Loucy (cell line): ENCODE data around the gene DNAJA3.

Source experiments
- CTCF ChIP-seq: fragments of 200-600 bp; sonication (generic); conservative IDR thresholded peaks from 2 replicates; pipeline ENCODE4 v1.5.1; 2014; ENCODE audit warnings: mild to moderate bottlenecking, antibody characterized with exemption, low read length
- EZH2phosphoT487 ChIP-seq: fragments of 200-600 bp; IDR thresholded peaks from 2 replicates; pipeline ENCODE4 v1.6.1; 2018; ENCODE audit warnings: antibody characterized with exemption, mild to moderate bottlenecking, moderate library complexity, borderline replicate concordance

GRCh38 chr16:4499196-4499555 is 73.5 kb downstream of the DNAJA3 start:
- no peak for TF ChIP-seq CTCF
- no peak for TF ChIP-seq EZH2phosphoT487
